GM19043 (cell line): ENCODE results near the gene MAGI3.
A peak's percentile ranks its signal among the peaks of the same experiment; 100 is the strongest.

Source experiments
- ATAC-seq: cut with Tn5 transposase; IDR thresholded peaks from one replicate; pipeline ENCODE4 v1.9.1; 2021; ENCODE audit warnings: low read depth; ENCODE audit not compliant: unreplicated experiment

MAGI3 gene

GRCh38 chr1:113389953-113390834 lies at the start of gene MAGI3:
TSS of gene MAGI3 (plus strand) at chr1:113390515. CDS start at chr1:113391034, 519 bp downstream.
- peak; percentile 99 for ATAC-seq

GRCh38 chr1:113353580-113353979 lies 36.7 kb upstream of the MAGI3 start:
- no peak for ATAC-seq

- ATAC-seq = no peak
These were observed 26.4 kb upstream of the MAGI3 start for GRCh38 chr1:113363935-113364334.

GRCh38 chr1:113369040-113369439 lies 21.3 kb upstream of the MAGI3 start:
- ATAC-seq = no peak

GRCh38 chr1:113369699-113370098 lies 20.6 kb upstream of the MAGI3 start:
- no peak for ATAC-seq

DNA sequence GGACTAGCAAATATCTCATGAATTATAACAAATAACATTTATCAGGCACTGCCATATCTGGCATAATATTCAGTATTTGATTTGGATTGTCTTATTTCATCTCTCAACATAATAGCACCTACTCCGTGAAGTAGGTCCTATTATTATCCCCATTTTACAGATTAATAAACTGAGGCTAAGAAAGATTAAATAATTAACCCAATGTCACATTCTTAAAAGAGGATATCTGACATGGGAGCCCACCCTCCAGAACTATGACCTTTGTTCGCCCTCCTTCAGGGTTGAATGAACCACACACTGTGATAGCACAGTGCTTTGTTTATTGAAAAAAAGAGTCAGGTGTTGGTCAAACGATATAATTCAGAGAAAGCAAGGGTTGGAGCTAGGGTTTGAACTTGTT lies 19.4 kb upstream of the MAGI3 start:
- no peak for ATAC-seq

GRCh38 chr1:113372546-113372945 lies 17.8 kb upstream of the MAGI3 start:
- ATAC-seq = no peak

GRCh38 chr1:113373644-113374043 lies 16.7 kb upstream of the MAGI3 start:
- no peak for ATAC-seq

GRCh38 chr1:113375878-113376277 lies 14.4 kb upstream of the MAGI3 start:
- ATAC-seq = no peak

DNA sequence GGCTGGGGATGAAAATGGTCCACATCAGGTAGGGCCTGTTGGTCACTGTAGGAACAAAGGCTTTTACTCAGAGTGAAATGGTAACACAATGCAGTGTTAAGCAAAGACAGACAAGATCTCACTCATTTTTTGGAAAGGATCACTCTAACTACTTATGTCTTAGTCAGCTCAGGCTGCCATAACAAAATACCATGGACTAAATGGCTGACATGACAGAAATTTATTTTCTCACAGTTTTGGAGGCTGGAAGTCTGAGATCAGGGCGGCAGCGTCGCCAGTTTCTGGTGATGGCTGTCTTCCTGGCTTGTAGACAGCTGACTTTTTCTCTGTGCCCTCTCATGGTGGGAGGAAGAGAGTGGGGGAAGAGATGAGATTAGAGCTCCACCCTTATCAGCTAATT lies 10.2 kb upstream of the MAGI3 start:
- ATAC-seq = no peak

DNA sequence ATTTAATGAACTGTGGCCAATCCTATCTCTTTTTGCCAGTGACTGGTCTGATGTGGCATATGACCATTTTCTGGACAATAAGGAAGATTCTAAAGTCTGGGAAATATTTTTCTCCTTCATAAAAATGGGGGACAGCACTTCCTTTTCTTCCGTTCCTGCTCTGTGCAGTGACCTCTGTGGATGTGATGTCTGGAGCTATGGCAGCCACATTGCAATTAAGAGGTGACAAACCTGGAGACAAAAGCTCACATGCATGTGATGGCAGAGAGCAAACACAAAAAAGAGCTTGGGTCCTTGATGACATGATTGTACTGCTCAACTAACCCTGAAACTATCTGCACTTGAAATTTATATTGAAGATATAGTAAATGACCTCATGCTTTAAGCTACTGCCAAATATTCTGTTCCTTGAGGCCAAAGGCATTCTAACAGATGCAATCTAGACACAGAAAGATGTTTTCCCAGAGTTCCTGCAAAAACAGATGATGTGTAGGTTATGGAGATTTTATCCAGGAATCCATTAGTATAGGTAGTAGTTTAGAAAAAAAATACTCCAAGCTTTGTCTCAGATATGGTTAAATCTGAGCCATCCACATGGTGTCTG lies 2.2 kb upstream of the MAGI3 start:
- no peak for ATAC-seq

DNA sequence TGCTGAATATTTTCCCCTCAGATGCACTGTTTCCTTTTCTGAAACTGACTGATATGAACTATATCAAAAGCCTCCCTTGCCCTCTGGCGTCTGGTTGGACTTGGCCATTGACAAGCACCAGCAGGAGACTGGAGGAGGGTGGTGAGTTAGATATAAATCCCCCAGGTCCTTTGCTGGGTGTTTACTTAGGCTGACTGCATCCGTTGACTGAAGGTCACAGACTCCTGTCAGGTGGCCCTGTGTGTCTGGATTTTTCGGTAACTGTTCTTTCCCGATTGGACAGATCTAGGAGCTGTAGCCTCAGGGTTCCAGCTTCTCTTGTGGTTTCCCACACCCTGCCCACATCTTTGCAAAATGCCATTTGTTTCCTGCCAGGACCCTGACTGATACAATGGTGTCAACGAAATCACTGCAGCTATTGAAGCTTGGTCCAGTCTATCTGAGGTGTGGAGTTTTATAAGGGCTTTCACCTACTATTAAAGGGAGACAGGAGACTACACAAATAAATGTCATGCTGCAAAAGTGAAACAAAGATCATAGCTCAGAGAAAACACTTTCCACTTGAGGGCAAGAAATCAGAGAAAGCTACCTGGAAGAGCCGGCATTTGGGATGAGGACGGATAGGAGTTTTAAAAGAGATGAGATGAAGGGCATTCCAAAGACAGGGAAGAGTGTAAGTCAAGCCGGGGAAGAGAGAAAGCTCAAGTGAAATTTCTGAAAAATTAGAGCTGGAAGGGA lies 1.5 kb upstream of the MAGI3 start:
- ATAC-seq = no peak

DNA sequence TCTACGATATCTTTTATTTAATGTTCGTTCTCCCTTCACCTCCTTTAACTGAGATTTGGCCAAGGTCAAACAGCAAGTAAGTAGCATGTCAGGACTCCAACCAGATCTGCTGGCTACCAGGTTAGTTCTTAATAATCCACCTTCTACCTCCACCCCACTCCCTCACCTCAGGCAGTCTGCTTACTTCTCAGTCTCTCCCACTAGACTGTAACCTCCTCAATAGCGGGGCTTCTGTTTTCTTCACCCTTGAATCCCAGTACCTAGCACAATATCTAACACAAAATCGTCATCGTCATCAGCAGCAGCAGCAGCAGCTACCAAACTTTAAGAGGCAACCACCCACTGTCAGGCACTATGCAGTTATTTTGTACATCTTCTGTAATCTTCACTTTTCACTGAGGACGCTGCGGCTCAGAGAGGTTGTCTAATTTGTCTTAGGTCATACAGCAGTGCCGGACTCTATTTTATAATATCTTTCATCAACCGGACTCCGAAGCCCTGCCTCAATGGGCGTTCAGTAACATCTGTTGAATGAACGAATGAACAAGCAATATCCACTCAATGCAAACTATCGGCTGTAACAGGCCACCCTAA lies 859 bp upstream of the MAGI3 start:
- ATAC-seq = no peak

DNA sequence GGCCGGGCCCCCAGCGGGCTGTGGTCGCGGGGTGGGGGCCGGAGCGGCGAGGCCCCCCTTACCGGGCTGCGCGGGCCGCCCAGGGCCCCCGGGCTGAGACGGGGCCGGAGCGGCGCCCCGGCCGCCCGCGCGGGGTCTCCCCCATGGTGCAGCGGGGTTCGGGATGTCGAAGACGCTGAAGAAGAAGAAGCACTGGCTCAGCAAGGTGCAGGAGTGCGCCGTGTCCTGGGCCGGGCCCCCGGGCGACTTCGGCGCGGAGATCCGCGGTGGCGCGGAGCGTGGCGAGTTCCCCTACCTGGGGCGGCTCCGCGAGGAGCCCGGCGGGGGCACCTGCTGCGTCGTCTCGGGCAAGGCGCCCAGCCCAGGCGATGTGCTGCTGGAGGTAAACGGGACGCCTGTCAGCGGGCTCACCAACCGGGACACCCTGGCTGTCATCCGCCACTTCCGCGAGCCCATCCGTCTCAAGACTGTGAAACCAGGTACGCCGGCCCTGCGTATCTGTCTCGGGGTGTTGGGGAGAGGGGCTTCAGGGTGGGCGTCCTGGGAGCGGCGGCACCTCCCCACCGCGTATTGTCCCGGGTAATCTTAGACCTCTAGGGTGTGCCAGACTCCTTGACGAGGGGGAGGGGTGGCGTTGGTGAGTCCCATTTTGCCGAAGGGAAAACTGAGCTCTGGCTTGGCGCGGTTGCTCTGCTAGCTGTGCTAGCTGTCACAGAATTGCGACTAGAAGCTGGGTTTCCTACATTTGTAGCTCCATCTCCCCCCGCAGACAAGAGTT lies 745 bp downstream of the MAGI3 start:
- no peak for ATAC-seq

DNA sequence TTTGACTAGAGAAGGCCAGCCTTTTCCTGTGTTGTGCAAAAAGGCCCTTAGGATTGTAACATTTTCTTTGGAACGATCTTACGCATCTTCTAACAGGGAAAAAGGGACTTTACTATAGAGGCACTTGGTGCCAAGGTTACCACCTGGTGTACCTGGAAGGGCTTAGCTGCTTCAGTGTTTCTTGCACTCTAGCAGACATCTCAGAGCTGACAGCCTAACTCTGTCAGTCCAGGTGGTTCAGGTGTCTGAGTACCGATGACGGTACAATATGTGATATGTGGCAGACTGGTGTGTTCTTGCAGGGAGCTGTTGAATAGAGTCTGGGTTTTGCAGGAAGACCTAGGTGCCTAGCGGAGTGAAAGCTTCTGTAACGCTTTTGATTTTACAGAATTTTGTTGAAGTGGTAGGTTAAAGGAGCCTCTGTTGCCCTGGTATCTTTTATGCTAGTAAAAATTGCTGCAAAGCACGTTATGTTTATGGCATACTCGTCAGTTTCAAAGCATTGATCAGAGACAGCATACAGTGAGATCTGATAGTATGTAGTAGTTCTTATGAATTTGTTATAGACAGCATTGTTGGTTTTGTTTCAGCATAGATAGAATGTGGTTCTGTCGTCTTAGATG lies 1.4 kb downstream of the MAGI3 start:
- no peak for ATAC-seq

DNA sequence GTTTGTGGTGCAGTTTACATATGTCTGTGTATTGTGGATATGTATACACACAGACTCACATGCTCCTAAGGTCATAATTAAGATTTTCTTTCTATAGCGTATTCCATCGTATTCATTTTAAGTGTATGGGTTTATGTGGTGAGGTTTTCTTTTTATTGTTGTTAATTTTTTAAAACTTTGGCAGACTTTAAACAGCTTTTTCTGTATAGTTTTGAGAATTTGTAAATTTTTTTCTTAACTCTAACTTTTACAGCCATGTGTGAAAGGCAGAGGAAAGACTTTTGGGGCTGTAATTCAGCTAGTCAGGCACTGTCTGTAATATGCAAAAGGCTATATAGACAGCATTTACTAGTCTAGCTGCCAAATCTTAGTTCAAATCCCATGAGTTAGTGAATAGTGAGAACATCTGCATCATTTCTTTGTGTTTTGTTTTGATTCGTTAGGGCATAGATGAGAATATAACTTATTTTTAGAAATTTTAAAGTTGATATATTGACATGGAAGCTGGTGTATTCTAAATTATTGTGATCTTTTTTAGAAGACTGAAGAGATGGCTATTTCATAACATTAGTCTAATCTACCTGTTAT lies 2.3 kb downstream of the MAGI3 start:
- no peak for ATAC-seq

DNA sequence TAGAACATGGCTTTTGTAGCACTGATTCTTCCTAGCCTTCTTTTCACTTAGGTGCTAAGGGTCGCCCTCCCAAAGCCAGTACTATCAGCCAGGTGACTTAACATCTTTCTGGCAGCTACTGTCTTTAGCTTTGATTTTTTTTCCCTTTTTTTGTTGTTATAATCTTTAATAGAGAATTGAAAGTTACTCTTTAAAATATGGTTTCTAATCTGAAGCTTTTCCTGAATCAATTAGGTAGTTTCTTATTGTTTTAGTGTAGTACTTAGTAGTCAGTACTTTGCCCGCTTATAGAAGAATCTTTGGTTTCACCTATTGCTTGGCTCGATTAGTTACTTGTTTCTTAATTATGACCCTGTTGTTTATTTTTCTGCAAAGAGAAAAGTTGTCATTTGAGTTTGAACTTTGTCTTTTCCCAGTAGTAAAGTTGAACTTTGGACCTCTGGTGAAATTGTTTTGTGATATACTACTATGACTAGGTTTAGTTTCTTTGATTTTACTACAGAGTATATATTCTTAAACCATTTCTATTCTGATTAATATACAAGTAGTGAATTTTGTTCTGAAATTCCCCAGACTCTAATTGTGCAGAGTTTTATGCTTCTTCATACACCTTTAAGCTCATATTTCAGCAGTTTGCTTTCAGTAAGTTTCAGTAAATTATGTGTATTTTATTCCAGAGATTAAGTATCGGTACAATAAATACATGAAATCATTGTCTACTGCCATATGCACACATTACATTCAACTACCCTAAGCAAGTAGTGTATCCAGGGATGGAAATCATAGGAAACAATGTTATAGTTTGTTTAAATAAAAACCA lies 3.9 kb downstream of the MAGI3 start:
- ATAC-seq = no peak

GRCh38 chr1:113394863-113395259 lies 4.5 kb downstream of the MAGI3 start:
- ATAC-seq = no peak

DNA sequence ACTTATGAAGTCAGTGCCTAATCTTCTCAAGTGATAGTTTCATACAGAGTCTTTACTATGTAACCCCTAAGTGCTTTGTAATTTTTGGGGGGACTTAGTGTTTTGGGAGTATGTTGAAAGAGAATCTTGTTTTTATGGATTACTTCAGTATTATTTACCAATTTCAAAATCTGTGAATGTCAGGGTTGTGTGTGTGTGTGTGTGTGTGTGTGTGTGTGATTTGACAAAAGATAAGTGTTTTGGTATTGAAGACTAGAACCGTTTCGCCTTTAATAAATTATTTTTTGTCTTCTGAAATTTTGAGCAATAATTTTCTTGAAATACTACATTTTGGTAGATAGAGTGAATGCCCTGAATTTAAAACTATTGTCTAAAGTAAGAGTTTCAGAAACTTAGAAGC lies 5.8 kb downstream of the MAGI3 start:
- no peak for ATAC-seq
